ENCODE results near the gene TRABD2B.

DNA sequence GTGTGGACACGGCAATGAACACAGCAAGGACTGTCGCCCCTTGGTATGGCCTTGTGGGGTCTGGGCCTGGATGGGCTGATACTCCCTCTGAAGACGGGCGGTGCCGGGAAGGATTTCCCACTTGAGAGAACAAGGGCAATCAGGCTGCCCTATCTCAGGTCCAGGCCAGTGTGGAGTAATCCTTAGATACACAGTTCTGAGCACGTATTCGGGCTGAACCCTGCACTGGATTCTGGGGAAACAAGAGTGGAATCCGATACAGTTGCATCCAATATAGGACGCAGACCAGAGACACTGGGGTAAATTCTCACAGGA is 177.7 kb downstream of the TRABD2B start:
- TF ChIP-seq, protein P1, sequence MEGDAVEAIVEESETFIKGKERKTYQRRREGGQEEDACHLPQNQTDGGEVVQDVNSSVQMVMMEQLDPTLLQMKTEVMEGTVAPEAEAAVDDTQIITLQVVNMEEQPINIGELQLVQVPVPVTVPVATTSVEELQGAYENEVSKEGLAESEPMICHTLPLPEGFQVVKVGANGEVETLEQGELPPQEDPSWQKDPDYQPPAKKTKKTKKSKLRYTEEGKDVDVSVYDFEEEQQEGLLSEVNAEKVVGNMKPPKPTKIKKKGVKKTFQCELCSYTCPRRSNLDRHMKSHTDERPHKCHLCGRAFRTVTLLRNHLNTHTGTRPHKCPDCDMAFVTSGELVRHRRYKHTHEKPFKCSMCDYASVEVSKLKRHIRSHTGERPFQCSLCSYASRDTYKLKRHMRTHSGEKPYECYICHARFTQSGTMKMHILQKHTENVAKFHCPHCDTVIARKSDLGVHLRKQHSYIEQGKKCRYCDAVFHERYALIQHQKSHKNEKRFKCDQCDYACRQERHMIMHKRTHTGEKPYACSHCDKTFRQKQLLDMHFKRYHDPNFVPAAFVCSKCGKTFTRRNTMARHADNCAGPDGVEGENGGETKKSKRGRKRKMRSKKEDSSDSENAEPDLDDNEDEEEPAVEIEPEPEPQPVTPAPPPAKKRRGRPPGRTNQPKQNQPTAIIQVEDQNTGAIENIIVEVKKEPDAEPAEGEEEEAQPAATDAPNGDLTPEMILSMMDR (conservative IDR thresholded peaks at IDR 0.05; ENCODE audit: low read depth, low read length), result no peak
- no peak for TF ChIP-seq EZH2 (IDR thresholded peaks at IDR 0.05; ENCODE audit: borderline replicate concordance, low read depth, low read length, poor library complexity, severe bottlenecking)

Measured in A673 (cell line).